Measurements from ENCODE around the gene OR51E1.

The OR51E1 gene

GRCh38 chr11:4643682-4644081 lies at the start of gene OR51E1:
OR51E1 (plus strand) TSS chr11:4643982; CDS start chr11:4652527, 8,545 bp downstream.
- no peak for DNase-seq

- DNase-seq, result no peak
These were observed 38.7 kb upstream of the OR51E1 start for GRCh38 chr11:4605057-4605456.

- DNase-seq, result no peak
These were observed 37.4 kb upstream of the OR51E1 start for GRCh38 chr11:4606231-4607015.

- no peak for DNase-seq
These were observed 36.7 kb upstream of the OR51E1 start for GRCh38 chr11:4607096-4607495.

- DNase-seq, result peak; percentile 94
These were observed 35.8 kb upstream of the OR51E1 start, which contains the start of gene TRIM68 for GRCh38 chr11:4607781-4608666. TRIM68 (minus strand) TSS chr11:4608231; CDS start chr11:4605504, 2,727 bp downstream.

GRCh38 chr11:4610258-4610935 lies 33.4 kb upstream of the OR51E1 start:
- no peak for DNase-seq

- no peak for DNase-seq
These were observed 31.8 kb upstream of the OR51E1 start for GRCh38 chr11:4611986-4612385.

- no peak for DNase-seq
These were observed 27.8 kb upstream of the OR51E1 start for GRCh38 chr11:4615856-4616444.

- DNase-seq, result no peak
These were observed 24.3 kb upstream of the OR51E1 start for GRCh38 chr11:4619514-4619913.

- peak; percentile 21 for DNase-seq
These were observed 17.3 kb upstream of the OR51E1 start for GRCh38 chr11:4626207-4627099.

- DNase-seq, result no peak
These were observed 7.6 kb upstream of the OR51E1 start for GRCh38 chr11:4636136-4636535.

GRCh38 chr11:4636962-4637661 lies 6.7 kb upstream of the OR51E1 start, which contains the start of gene OR51D1:
OR51D1 (plus strand) TSS chr11:4637477; CDS start chr11:4639791, 2,314 bp downstream.
- DNase-seq, result peak; percentile 59

- DNase-seq, result no peak
These were observed 6.1 kb upstream of the OR51E1 start for GRCh38 chr11:4637662-4638047.

- no peak for DNase-seq
These were observed 3.9 kb upstream of the OR51E1 start for GRCh38 chr11:4639931-4640330.

GRCh38 chr11:4641501-4641900 lies 2.3 kb upstream of the OR51E1 start:
- DNase-seq, result no peak

GRCh38 chr11:4642043-4642442 lies 1.7 kb upstream of the OR51E1 start:
- DNase-seq, result no peak

- no peak for DNase-seq
These were observed 706 bp upstream of the OR51E1 start for GRCh38 chr11:4643076-4643475.

GRCh38 chr11:4644233-4644632 lies 451 bp downstream of the OR51E1 start:
- DNase-seq, result no peak

GRCh38 chr11:4645974-4646373 lies 2.2 kb downstream of the OR51E1 start:
- DNase-seq, result no peak

GRCh38 chr11:4647766-4648165 lies 4.0 kb downstream of the OR51E1 start:
- no peak for DNase-seq

Data from activated gamma-delta T cell treated with Interleukin-2 at 50 U/mL for 16 hours (primary cell).